IPS-NIHi11 (cell line): Measurements from ENCODE around the gene CROCC.

Experiments
- DNase-seq: peaks from one replicate; pipeline ENCODE4 v3.0.0; 2012; ENCODE audit warnings: mixed read lengths, low spot score

CROCC gene

GRCh38 chr1:16968372-16968771, 46.6 kb downstream of the CROCC start:
- DNase-seq: no peak

- DNase-seq: no peak
These were observed 47.4 kb downstream of the CROCC start for GRCh38 chr1:16969057-16969611.

GRCh38 chr1:16969651-16970050, 47.9 kb downstream of the CROCC start:
- no peak for DNase-seq

GRCh38 chr1:16970132-16970910, 48.6 kb downstream of the CROCC start:
- DNase-seq: no peak

GRCh38 chr1:16971341-16972188, 49.8 kb downstream of the CROCC start:
- peak; percentile 77 for DNase-seq

- DNase-seq: no peak
These were observed 50.6 kb downstream of the CROCC start for GRCh38 chr1:16972189-16972895.

- no peak for DNase-seq
These were observed 51.5 kb downstream of the CROCC start for GRCh38 chr1:16973215-16973614.

GRCh38 chr1:16975211-16975610, 53.5 kb downstream of the CROCC start:
- DNase-seq: no peak

- DNase-seq: no peak
These were observed 54.1 kb downstream of the CROCC start for GRCh38 chr1:16975838-16976237.

GRCh38 chr1:16976966-16977365, 55.2 kb downstream of the CROCC start:
- DNase-seq: no peak

GRCh38 chr1:16977377-16977776, 55.6 kb downstream of the CROCC start:
- DNase-seq: no peak

- no peak for DNase-seq
These were observed 56.4 kb downstream of the CROCC start for GRCh38 chr1:16978139-16978538.

- DNase-seq: peak; percentile 40
These were observed 57.1 kb downstream of the CROCC start for GRCh38 chr1:16978567-16979474.

GRCh38 chr1:16979475-16980327, 58.0 kb downstream of the CROCC start:
- peak; percentile 71 for DNase-seq

- DNase-seq: peak; percentile 93
These were observed 58.9 kb downstream of the CROCC start, which contains the start of gene MFAP2 for GRCh38 chr1:16980473-16981268. Gene MFAP2, minus strand, starts transcription at chr1:16980620. Its CDS starts 2,347 bp downstream, at chr1:16978273.

- DNase-seq: no peak
These were observed 59.6 kb downstream of the CROCC start for GRCh38 chr1:16981269-16981849.

GRCh38 chr1:16982902-16983301, 61.2 kb downstream of the CROCC start:
- no peak for DNase-seq

GRCh38 chr1:16983649-16984048, 61.9 kb downstream of the CROCC start:
- no peak for DNase-seq

GRCh38 chr1:16984717-16985116, 63.0 kb downstream of the CROCC start:
- DNase-seq: no peak
